Upper lobe of left lung (tissue), 6 donors: ENCODE measurements around the gene CHD9. TPM values are rescaled to one million over a fixed set of nuclear protein-coding genes. Genes with fewer than 3 reads are reported as not detected.
"Not testable (repeated sequence)": the region's sequence is repeated elsewhere in the genome, so short reads cannot be mapped to it uniquely, and the experiment has no call there.

ENCODE experiments used
- ATAC-seq, 2 donors: fragments of 200-7000 bp; cut with Tn5 transposase; one replicate each; pipeline ENCODE4 v1.9.1; 2022; ENCODE audit warnings: mild to moderate bottlenecking in 2 of 2, moderate library complexity in 2 of 2; ENCODE audit not compliant: low FRiP score in 2 of 2
- DNase-seq, 2 donors: peaks; one replicate each; pipeline ENCODE4 v3.0.0-alpha.2; 2019 to 2020
- H3K27ac ChIP-seq, 4 donors: fragments of 200-600 bp; sonication (generic); one replicate each; pipeline ENCODE4 v1.5.1; 2016 to 2019
- H3K27me3 ChIP-seq, 4 donors: fragments of 200-600 bp; sonication (generic); one replicate each; pipeline ENCODE4 v1.5.1; 2017 to 2019
- H3K36me3 ChIP-seq, 4 donors: fragments of 200-600 bp; sonication (generic); one replicate each; pipeline ENCODE4 v1.5.1; 2016 to 2019
- H3K4me1 ChIP-seq, 4 donors: fragments of 200-600 bp; sonication (generic); one replicate each; pipeline ENCODE4 v1.5.1; 2018 to 2019
- H3K4me3 ChIP-seq, 4 donors: fragments of 200-600 bp; sonication (generic); one replicate each; pipeline ENCODE4 v1.5.1; 2017 to 2019; ENCODE audit warnings: mild to moderate bottlenecking in 2 of 4, moderate library complexity in 1 of 4
- H3K9me3 ChIP-seq, 4 donors: fragments of 200-600 bp; sonication (generic); one replicate each; pipeline ENCODE4 v1.5.1; 2018 to 2019
- CTCF ChIP-seq, 6 experiments: fragments of 450-650 bp in 4 of 6; fragments of 200-600 bp in 2 of 6; sonication (generic) in 2 of 6; IDR thresholded peaks; one replicate each; pipeline ENCODE4 v1.5.1; 2016 to 2019; ENCODE audit warnings: antibody characterized with exemption in 6 of 6
- EP300 ChIP-seq, 4 donors: sonication (generic); formaldehyde crosslinking; IDR thresholded peaks; one replicate each; pipeline ENCODE4 v1.5.1; 2017; ENCODE audit warnings: antibody characterized with exemption in 4 of 4, control low read depth in 2 of 4
- POLR2A ChIP-seq, 4 donors: fragments of 450-650 bp; IDR thresholded peaks; one replicate each; pipeline ENCODE4 v1.5.1; 2016 to 2017; ENCODE audit warnings: antibody characterized with exemption in 4 of 4, mild to moderate bottlenecking in 2 of 4
- POLR2AphosphoS5 ChIP-seq, 2 donors: sonication (generic); formaldehyde crosslinking; IDR thresholded peaks; one replicate each; pipeline ENCODE4 v1.5.1; 2017; ENCODE audit warnings: antibody characterized with exemption in 2 of 2
- WGBS, 2 donors: methylation state at CpG; one replicate each; pipeline ENCODE4 v1.1.5; 2017 to 2018; 5-methylcytosine and 5-hydroxymethylcytosine counted together
- total RNA-seq, 6 donors: library from RNA; depleted of rRNA in 4 of 6; stranded (reverse); fragments of >200 nt in 4 of 6; gene quantifications; one replicate each; pipeline versions ENCODE4 v1.1.0 to v1.2.1, GENCODE V29; 2016 to 2021
- donor health status: DM: no; HTN: no; CAD: no; lungs with moderate emphysema.
- donor health status: DM: no; HTN: yes; CAD: no; lungs with severe emphysema.

CHD9 gene
- total RNA-seq, 6 donors from 2014 or later, result 55.6 to 98.8 (median 68.3) TPM

GRCh38 chr16:53042235-53042701 lies 12.5 kb upstream of the CHD9 start:
- H3K36me3 ChIP-seq, result no peaks in the 10 kb centered on the region
- TF ChIP-seq CTCF (IDR thresholded peaks at IDR 0.05), result no peak
- no peak for TF ChIP-seq EP300 (IDR thresholded peaks at IDR 0.05)
- TF ChIP-seq POLR2A (IDR thresholded peaks at IDR 0.05), result no peak
- no peak for TF ChIP-seq POLR2AphosphoS5 (IDR thresholded peaks at IDR 0.05)
- ATAC-seq, result no peak
- peaks cover 8 to 19% (median 15%) of the 10 kb centered on the region in 4 donors for H3K4me1 ChIP-seq
- 68 to 72% methylated on average over 5 of the region's 5 CpGs for WGBS, 2 donors
- DNase-seq, result no peak
- no peaks in the 10 kb centered on the region for H3K27me3 ChIP-seq
- no peaks in the 10 kb centered on the region for H3K9me3 ChIP-seq
- H3K4me3 ChIP-seq, result peak overlapping the region in 1 of 4 donors; percentile 1
- H3K27ac ChIP-seq, result peak overlapping the region in 2 of 4 donors; percentile 47 to 60

DNA sequence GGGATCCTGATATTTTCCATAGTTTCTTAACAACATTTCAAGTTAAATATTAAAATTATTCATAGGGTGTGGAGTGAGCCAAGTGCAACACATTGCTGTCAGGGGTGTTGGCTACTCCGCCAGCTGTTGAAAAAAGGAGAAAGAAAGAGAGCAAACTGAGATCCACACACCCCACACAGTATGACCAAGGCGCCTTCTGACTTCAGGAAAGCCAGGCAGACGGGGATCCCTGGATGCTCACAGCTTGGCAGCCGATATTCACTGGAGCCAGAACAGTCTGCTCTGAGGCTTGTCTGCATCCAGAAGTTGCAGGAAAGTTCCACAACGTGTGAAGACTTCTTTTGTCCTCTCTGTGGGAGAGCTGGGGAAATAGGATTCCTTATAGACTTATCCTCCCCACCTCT lies 11.4 kb upstream of the CHD9 start:
- peaks cover 8 to 19% (median 15%) of the 10 kb centered on the region in 4 donors for H3K4me1 ChIP-seq
- ATAC-seq, result peak in 1 of 2 donors; percentile 70
- H3K36me3 ChIP-seq, result no peaks in the 10 kb centered on the region
- no peak for DNase-seq
- H3K9me3 ChIP-seq, result no peaks in the 10 kb centered on the region
- H3K27ac ChIP-seq, result peak overlapping the region in 1 of 4 donors; percentile 5
- TF ChIP-seq EP300 (IDR thresholded peaks at IDR 0.05) (no peak), POLR2A (IDR thresholded peaks at IDR 0.05) (no peak), POLR2AphosphoS5 (IDR thresholded peaks at IDR 0.05) (no peak), CTCF (IDR thresholded peaks at IDR 0.05) (no peak)
- WGBS, 2 donors, result 51 to 70% methylated on average over 5 of the region's 5 CpGs
- no peaks in the 10 kb centered on the region for H3K27me3 ChIP-seq
- H3K4me3 ChIP-seq, result peak overlapping the region in 2 of 4 donors; percentile 1 to 18

GRCh38 chr16:53043986-53044601 lies 10.7 kb upstream of the CHD9 start:
- H3K9me3 ChIP-seq, result no peaks in the 10 kb centered on the region
- DNase-seq (peak in 1 of 2 donors; percentile 32), ATAC-seq (peak; percentile 17 to 19)
- WGBS, 2 donors, result 40 to 43% methylated on average over 11 of the region's 11 CpGs
- peak overlapping the region in 1 of 4 donors; percentile 5 for H3K27ac ChIP-seq
- peak overlapping the region in 2 of 4 donors; percentile 1 to 18 for H3K4me3 ChIP-seq
- peaks cover 8 to 19% (median 15%) of the 10 kb centered on the region in 4 donors for H3K4me1 ChIP-seq
- no peak for TF ChIP-seq POLR2AphosphoS5 (IDR thresholded peaks at IDR 0.05)
- TF ChIP-seq EP300 (IDR thresholded peaks at IDR 0.05), result no peak
- TF ChIP-seq POLR2A (IDR thresholded peaks at IDR 0.05), result no peak
- TF ChIP-seq CTCF (IDR thresholded peaks at IDR 0.05), result no peak
- no peaks in the 10 kb centered on the region for H3K27me3 ChIP-seq
- H3K36me3 ChIP-seq, result no peaks in the 10 kb centered on the region

DNA sequence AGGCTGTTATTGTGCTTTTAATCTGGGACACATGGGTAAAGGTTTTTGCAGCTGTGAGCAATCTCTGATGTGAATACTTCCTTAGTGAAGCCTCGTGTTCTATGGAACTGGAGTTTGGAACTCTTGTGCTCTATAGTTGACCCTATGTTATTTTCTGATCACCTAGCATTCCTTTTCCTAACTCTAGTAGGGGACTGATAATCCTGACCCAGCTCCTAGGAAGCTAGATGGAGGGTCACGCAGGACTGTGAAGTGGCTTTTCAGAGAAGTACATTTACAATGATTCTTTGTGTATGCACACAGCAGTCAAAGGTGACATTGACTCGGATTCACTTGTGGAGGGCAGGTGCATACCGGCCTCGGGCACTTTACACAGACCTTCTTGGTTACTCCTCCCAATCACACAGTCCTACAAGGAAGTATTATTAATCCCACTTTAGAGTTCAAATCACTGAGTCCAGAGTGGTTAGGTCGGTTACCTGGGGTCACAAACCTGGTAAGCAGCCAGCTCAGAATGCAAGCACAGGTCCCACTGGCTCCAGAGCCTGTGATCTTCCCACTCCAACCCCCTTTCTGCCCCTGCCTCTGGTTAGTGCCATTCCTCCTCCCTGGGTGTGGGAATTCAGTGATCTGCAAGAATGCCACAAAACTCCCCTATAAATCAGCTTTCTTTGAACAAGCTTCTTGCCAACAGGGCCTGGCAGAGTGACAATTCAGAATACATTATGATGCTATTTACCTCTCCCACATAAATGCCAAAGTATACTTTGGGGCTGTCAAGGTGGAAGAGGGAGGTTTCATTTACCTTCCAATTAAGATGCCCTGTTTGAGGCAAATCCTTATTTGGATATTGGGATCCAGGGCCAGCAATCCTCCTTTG lies 9.2 kb upstream of the CHD9 start:
- no peaks in the 10 kb centered on the region for H3K9me3 ChIP-seq
- no peak for ATAC-seq
- TF ChIP-seq POLR2A (IDR thresholded peaks at IDR 0.05), result no peak
- TF ChIP-seq CTCF (IDR thresholded peaks at IDR 0.05), result no peak
- TF ChIP-seq POLR2AphosphoS5 (IDR thresholded peaks at IDR 0.05), result no peak
- no peak for TF ChIP-seq EP300 (IDR thresholded peaks at IDR 0.05)
- H3K4me3 ChIP-seq, result no peak overlapping the region
- H3K36me3 ChIP-seq, result no peaks in the 10 kb centered on the region
- no peak for DNase-seq
- no peak overlapping the region for H3K27ac ChIP-seq
- WGBS, 2 donors, result 68 to 85% methylated on average over 6 of the region's 6 CpGs
- H3K27me3 ChIP-seq, result no peaks in the 10 kb centered on the region
- H3K4me1 ChIP-seq, result peaks cover 8 to 19% (median 15%) of the 10 kb centered on the region in 4 donors

- H3K4me1 ChIP-seq, result peaks cover 0 to 12% (median 6%) of the 10 kb centered on the region in 4 donors
- not testable (repeated sequence) for DNase-seq, ATAC-seq, H3K27ac ChIP-seq, H3K9me3 ChIP-seq, H3K27me3 ChIP-seq, H3K36me3 ChIP-seq, H3K4me3 ChIP-seq
- 91 to 96% methylated on average over 5 of the region's 5 CpGs for WGBS, 2 donors
Measured at GRCh38 chr16:53047515-53047914, 7.3 kb upstream of the CHD9 start.
